C4-2B (cell line): ENCODE results near the gene TOGARAM1.

Source experiments
- H3K27ac ChIP-seq: fragments of 450-650 bp; 2 replicates; pipeline ENCODE4 v1.5.1; 2017
- CTCF ChIP-seq: fragments of 450-650 bp; conservative IDR thresholded peaks from 2 replicates; pipeline ENCODE4 v1.5.1; 2017; ENCODE audit warnings: mild to moderate bottlenecking
- ZFX ChIP-seq: fragments of 450-650 bp; IDR thresholded peaks from 2 replicates; pipeline ENCODE4 v1.6.1; 2017

TOGARAM1 gene

DNA sequence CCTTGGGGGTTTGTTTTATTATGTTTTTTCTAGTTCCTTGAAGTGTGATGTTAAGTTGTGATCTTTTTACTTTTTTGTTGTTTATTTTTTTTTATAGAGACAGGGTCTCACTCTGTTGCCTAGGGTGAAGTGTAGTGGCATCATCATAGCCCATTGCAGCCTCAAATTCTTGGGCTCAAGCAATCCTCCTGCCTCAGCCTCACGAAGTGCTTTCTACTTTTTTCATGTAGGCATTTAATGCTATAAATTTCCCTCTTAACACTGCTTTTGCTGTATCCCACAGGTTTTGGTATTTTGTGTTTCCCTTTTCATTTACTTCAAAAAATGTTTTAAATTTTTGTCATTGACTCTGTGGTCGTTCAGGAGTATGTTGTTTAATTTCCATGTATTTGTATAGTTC lies 95.4 kb downstream of the TOGARAM1 start:
- H3K27ac ChIP-seq = no peak overlapping the region
- TF ChIP-seq CTCF (no peak), ZFX (no peak)

DNA sequence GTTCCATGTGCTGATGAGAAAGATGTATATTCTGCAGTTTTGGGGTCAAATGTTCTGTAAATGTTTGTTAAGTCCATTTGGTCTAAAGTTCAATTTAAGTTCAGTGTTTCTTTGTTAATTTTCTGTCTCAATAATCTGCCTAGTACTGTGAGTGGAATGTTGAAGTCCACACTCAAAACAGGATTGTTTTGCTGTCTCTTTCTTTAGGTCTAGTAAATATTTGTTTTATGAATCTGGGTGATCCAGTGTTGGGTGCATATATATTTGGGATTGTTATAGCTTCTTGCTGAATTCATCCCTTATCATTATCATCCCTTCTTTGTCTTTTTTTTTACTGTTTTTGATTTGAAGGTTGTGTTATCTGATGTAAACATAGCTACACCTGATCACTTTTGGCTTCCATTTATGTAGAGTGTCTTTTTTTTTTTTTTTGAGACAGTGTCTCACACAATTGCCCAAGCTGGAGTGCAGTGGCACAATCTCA lies 95.9 kb downstream of the TOGARAM1 start:
- TF ChIP-seq ZFX (no peak), CTCF (no peak)

DNA sequence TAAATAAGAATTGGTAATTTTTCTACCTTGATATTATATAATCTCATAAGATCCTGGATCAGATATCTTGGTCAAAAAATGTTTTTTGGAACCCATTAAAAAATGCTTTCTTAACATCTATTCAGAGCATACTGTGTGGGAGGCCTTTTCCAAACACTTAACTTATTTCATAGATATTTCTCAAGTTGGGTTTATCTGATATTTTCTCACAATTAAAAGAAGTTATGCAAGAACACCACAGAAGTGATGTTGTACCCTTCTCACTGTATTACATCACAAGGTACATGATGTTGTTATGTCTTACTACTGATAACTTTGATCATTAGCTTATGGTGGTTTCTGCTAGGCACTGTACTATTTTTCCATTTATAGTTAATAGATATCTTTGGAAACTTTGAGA lies 98.6 kb downstream of the TOGARAM1 start:
- TF ChIP-seq CTCF (no peak), ZFX (no peak)
- H3K27ac ChIP-seq = no peak overlapping the region

More for the DNA sequence above, 95.9 kb downstream of the TOGARAM1 start:
- H3K27ac ChIP-seq = no peak overlapping the region

- TF ChIP-seq CTCF (no peak), ZFX (no peak)
- no peak overlapping the region for H3K27ac ChIP-seq
Measured at GRCh38 chr14:45065540-45065939, 103.5 kb downstream of the TOGARAM1 start.

- TF ChIP-seq ZFX (no peak), CTCF (no peak)
Measured at GRCh38 chr14:45065956-45066355, 104.0 kb downstream of the TOGARAM1 start.

GRCh38 chr14:45066667-45067066 lies 104.7 kb downstream of the TOGARAM1 start:
- no peak for TF ChIP-seq CTCF
- no peak overlapping the region for H3K27ac ChIP-seq

More at GRCh38 chr14:45065956-45066355, 104.0 kb downstream of the TOGARAM1 start:
- no peak overlapping the region for H3K27ac ChIP-seq

GRCh38 chr14:45068396-45068795 lies 106.4 kb downstream of the TOGARAM1 start:
- TF ChIP-seq ZFX = no peak
- TF ChIP-seq CTCF = no peak

More at GRCh38 chr14:45068396-45068795, 106.4 kb downstream of the TOGARAM1 start:
- H3K27ac ChIP-seq = no peak overlapping the region
